ENCODE data around the gene TECR. TPM values are rescaled to one million over a fixed set of nuclear protein-coding genes. Genes with fewer than 3 reads are reported as not detected.

Gene TECR
- total and polyA plus RNA-seq, 2 experiments from 2014 or later, result 38.8 to 129 TPM

DNA sequence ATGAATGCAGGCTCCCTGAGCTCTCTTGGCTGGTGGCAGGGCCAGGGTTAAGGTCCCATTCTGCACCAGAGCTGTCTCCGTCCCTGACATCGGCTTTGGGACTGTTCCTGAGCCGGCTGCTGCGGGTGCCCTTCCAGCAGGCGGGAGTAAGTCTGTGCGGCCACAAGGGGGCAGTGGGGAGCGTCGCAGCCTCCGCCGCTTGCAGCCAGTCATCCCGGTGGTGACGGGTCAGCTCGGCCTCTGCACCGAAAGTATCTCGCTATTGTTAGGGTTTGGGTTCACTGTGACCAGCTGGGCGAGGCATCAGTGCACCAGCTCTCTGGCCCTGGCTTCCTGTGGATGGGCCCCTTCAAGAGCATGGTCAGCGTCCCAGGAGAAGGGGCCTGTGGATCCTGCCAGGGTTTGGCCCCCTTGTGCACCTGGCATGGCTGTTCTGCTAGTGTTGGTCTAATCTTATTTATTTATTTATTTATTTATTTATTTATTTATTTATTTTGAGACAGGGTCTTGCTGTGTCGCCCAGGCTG lies 27.3 kb downstream of the TECR start:
- in situ Hi-C loops (cut with MboI), result no loop called here

DNA sequence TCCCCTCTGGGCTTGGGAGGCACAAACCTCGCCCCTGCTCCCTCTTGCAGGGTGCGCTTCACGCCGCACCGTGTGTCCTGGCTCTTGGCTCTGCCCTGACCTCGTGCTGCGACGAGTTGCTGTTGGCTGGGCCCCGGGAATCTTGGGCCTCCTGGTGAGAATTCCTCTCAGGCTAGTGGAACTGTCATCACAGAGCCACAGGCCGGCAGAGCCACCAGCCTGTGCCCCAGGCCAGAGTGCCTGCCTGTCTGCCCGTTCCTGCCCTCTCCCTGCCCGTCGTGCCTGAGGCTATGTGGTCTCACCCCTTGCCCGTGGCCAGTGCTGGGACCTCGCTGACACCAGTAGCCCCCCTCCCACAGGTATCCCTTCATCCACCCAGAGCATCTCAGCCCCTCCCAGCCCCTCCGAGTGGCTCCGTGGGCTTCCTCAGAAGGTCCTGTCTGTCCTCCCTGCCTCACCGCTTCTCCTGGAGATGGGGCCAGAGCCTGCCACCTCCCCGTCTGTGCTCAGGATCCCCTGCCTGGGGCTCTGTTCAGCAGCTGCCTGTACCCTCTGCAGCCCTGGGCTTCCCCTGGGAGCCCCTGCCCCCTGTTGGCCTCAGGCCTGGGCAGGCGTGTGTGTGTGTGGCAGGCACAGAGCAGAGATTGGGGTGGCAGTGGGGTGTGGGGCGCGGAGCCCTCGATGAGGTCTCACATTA lies 29.1 kb downstream of the TECR start:
- 83 to 86% methylated on average over 23 of the region's 23 CpGs for WGBS, 2 experiments (ENCODE audit: low coverage in 1 of 2, low lambda C conversion rate in 2 of 2, missing lambda C conversion rate in 2 of 2)

More for the DNA sequence above, 27.3 kb downstream of the TECR start:
- Histone ChIP-seq H3F3A (ENCODE audit: insufficient read depth) (no peaks in the 10 kb centered on the region), H2AFZ (peak overlapping the region; percentile 70), H3K4me3 (peak overlapping the region; percentile 39; the same call in 1 of the 2 replicates), H3K4me1 (ENCODE audit: insufficient read depth) (no peaks in the 10 kb centered on the region; the same call in 1 of the 2 replicates), H3K27ac (no peak overlapping the region; the same call in 1 of the 2 replicates), H4K20me1 (ENCODE audit: insufficient read depth) (no peaks in the 10 kb centered on the region), H3K9ac (0 out of 2 replicates have a peak overlapping the region, but pooled peaks have one; percentile 22), H3K9me2 (ENCODE audit: insufficient read depth) (no peaks in the 10 kb centered on the region), H3K4me2 (ENCODE audit: unreplicated experiment) (peak overlapping the region; percentile 74), H3K9me3 (ENCODE audit: low read depth) (no peaks in the 10 kb centered on the region), H3K27me3 (replicated peaks; ENCODE audit: insufficient read depth) (no peaks in the 10 kb centered on the region), H3K36me3 (ENCODE audit: low read depth) (no peaks in the 10 kb centered on the region), H3K79me2 (ENCODE audit: insufficient read depth) (no peaks in the 10 kb centered on the region)
- peak; percentile 93 for DNase-seq
- 9 to 10% methylated on average over 18 of the region's 18 CpGs for WGBS, 2 experiments (ENCODE audit: low coverage in 1 of 2, low lambda C conversion rate in 2 of 2, missing lambda C conversion rate in 2 of 2)
- TF ChIP-seq EZH2phosphoT487 (IDR thresholded peaks at IDR 0.05; ENCODE audit: insufficient read depth, low read depth) (no peak), EZH2 (IDR thresholded peaks at IDR 0.05; ENCODE audit: insufficient read depth, poor library complexity, severe bottlenecking) (no peak)

DNA sequence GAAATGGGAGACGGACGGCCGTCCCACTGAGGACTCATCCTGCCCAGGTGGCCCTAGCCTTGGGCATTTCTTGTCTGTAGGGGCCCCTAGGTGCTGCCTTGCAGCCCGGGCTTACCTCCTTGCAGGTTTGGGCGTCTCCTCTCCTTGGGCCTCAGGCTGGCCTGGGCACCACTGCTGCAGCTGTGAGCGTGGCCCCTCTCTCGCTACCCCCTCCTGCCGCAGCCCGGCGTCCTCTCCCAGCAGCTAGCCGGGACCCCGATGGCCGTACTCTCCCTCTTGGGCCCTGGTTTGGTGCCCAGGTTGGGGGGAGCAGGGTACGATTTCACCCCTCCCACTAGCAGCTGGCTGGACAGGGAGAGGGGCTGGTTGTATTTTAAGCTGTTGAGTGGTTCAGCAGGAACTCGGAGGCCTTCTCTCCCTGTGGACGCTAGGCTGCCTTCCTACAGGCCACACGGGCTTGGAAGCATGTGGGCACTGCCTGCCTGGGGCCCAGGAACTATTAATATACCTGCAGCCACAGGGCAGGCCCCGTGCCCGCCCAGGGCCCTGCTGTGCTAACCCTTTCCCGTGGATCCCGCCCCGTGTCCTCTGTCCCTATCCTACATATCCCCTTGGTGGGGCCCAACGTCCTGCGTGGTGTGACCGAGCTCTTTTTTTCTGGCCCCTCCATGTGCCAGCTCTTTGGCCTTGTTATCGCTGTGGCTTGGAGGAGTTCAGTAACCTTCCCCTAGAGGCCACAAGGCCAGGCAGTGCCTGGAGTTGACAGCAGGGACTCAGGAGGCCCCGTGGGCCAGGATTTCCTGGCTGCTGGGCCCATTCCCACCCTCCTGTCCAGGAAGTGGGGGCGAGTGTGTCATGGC lies 30.8 kb downstream of the TECR start:
- Histone ChIP-seq H3K4me3 (no peak overlapping the region), H4K20me1 (ENCODE audit: insufficient read depth) (no peaks in the 10 kb centered on the region), H3K9me3 (ENCODE audit: low read depth) (no peaks in the 10 kb centered on the region), H3K9me2 (ENCODE audit: insufficient read depth) (no peaks in the 10 kb centered on the region), H3K4me1 (ENCODE audit: insufficient read depth) (no peaks in the 10 kb centered on the region; the same call in 1 of the 2 replicates), H3K27me3 (replicated peaks; ENCODE audit: insufficient read depth) (no peaks in the 10 kb centered on the region), H3K9ac (no peak overlapping the region), H3K4me2 (ENCODE audit: unreplicated experiment) (no peak overlapping the region), H2AFZ (no peak overlapping the region), H3K79me2 (ENCODE audit: insufficient read depth) (no peaks in the 10 kb centered on the region), H3K27ac (no peak overlapping the region), H3K36me3 (ENCODE audit: low read depth) (no peaks in the 10 kb centered on the region), H3F3A (ENCODE audit: insufficient read depth) (no peaks in the 10 kb centered on the region)
- 79 to 80% methylated on average over 24 to 28 of the region's 28 CpGs for WGBS, 2 experiments (ENCODE audit: low coverage in 1 of 2, low lambda C conversion rate in 2 of 2, missing lambda C conversion rate in 2 of 2)
- TF ChIP-seq EZH2 (IDR thresholded peaks at IDR 0.05; ENCODE audit: insufficient read depth, poor library complexity, severe bottlenecking) (no peak), EZH2phosphoT487 (IDR thresholded peaks at IDR 0.05; ENCODE audit: insufficient read depth, low read depth) (no peak)
- no peak for DNase-seq
- in situ Hi-C loops (cut with MboI), result no loop called here

More for the DNA sequence above, 29.1 kb downstream of the TECR start:
- in situ Hi-C loops (cut with MboI), result no loop called here
- H3F3A ChIP-seq (ENCODE audit: insufficient read depth), result no peaks in the 10 kb centered on the region
- no peaks in the 10 kb centered on the region for H3K9me2 ChIP-seq (ENCODE audit: insufficient read depth)
- H3K4me1 ChIP-seq (ENCODE audit: insufficient read depth), result no peaks in the 10 kb centered on the region; the same call in 1 of the 2 replicates
- H3K4me2 ChIP-seq (ENCODE audit: unreplicated experiment), result no peak overlapping the region
- no peak for DNase-seq
- no peak overlapping the region for H2AFZ ChIP-seq
- H3K9me3 ChIP-seq (ENCODE audit: low read depth), result no peaks in the 10 kb centered on the region
- no peaks in the 10 kb centered on the region for H3K36me3 ChIP-seq (ENCODE audit: low read depth)
- H3K27ac ChIP-seq, result no peak overlapping the region
- H3K79me2 ChIP-seq (ENCODE audit: insufficient read depth), result no peaks in the 10 kb centered on the region
- H4K20me1 ChIP-seq (ENCODE audit: insufficient read depth), result no peaks in the 10 kb centered on the region
- H3K27me3 ChIP-seq (replicated peaks; ENCODE audit: insufficient read depth), result no peaks in the 10 kb centered on the region
- no peak for TF ChIP-seq EZH2 (IDR thresholded peaks at IDR 0.05; ENCODE audit: insufficient read depth, poor library complexity, severe bottlenecking)
- TF ChIP-seq EZH2phosphoT487 (IDR thresholded peaks at IDR 0.05; ENCODE audit: insufficient read depth, low read depth), result no peak
- H3K4me3 ChIP-seq, result no peak overlapping the region
- H3K9ac ChIP-seq, result no peak overlapping the region

DNA sequence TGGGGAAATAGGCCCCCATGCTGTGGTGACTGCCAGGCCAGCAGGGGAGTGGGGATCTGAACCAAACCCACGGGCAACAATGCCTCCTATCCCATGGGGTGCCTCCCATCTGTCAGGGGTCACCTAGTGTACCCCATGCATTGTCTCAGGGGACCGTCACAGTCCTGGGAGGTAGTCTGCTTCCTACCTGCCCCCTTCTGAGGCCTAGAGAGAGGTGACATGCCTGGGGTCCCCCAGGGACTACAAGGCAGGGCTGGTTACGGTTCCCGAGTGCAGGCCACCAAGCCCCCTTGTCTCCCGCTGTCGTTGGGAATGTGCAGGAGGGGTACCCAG lies 31.3 kb downstream of the TECR start:
- Histone ChIP-seq H3K4me3 (no peak overlapping the region), H3K9ac (no peak overlapping the region), H3K27me3 (replicated peaks; ENCODE audit: insufficient read depth) (no peaks in the 10 kb centered on the region), H3K27ac (no peak overlapping the region), H3K4me2 (ENCODE audit: unreplicated experiment) (no peak overlapping the region), H4K20me1 (ENCODE audit: insufficient read depth) (no peaks in the 10 kb centered on the region), H3K4me1 (ENCODE audit: insufficient read depth) (no peaks in the 10 kb centered on the region; the same call in 1 of the 2 replicates), H2AFZ (no peak overlapping the region), H3K79me2 (ENCODE audit: insufficient read depth) (no peaks in the 10 kb centered on the region), H3K9me3 (ENCODE audit: low read depth) (no peaks in the 10 kb centered on the region), H3K9me2 (ENCODE audit: insufficient read depth) (no peaks in the 10 kb centered on the region), H3F3A (ENCODE audit: insufficient read depth) (no peaks in the 10 kb centered on the region), H3K36me3 (ENCODE audit: low read depth) (no peaks in the 10 kb centered on the region)
- WGBS, 2 experiments (ENCODE audit: low coverage in 1 of 2, low lambda C conversion rate in 2 of 2, missing lambda C conversion rate in 2 of 2), result 85 to 86% methylated on average over 6 of the region's 6 CpGs
- no peak for DNase-seq
- no peak for TF ChIP-seq EZH2 (IDR thresholded peaks at IDR 0.05; ENCODE audit: insufficient read depth, poor library complexity, severe bottlenecking)
- no peak for TF ChIP-seq EZH2phosphoT487 (IDR thresholded peaks at IDR 0.05; ENCODE audit: insufficient read depth, low read depth)
- in situ Hi-C loops (cut with MboI), result no loop called here

Data from GM23248 (cell line).